SK-N-SH (cell line): Measurements from ENCODE around the gene CBX8.

ENCODE experiments used
- CHD2 ChIP-seq: fragments of 150-350 bp; IDR thresholded peaks from 2 replicates; pipeline ENCODE4 v1.6.1; 2018; ENCODE audit warnings: low read length; ENCODE audit not compliant: partially characterized antibody
- CTCF ChIP-seq: fragments of 200-600 bp; sonication (generic); IDR thresholded peaks from 2 replicates; pipeline ENCODE4 v1.6.1; 2017; ENCODE audit warnings: antibody characterized with exemption, mild to moderate bottlenecking, moderate library complexity
- EP300 ChIP-seq, 2 experiments: IDR thresholded peaks; 2 replicates each; pipeline versions ENCODE4 v1.4.0 to v1.6.1; 2012; ENCODE audit warnings: borderline replicate concordance in 1 of 2, low read depth in 1 of 2, low read length in 1 of 2
- FOXM1 ChIP-seq: IDR thresholded peaks from 2 replicates; pipeline ENCODE4 v1.4.0; 2012; ENCODE audit warnings: low read depth, mild to moderate bottlenecking
- IRF3 ChIP-seq: fragments of 150-350 bp; IDR thresholded peaks from 2 replicates; pipeline ENCODE4 v1.6.1; 2016; ENCODE audit warnings: mild to moderate bottlenecking, low read depth, low read length
- MXI1 ChIP-seq: IDR thresholded peaks from 2 replicates; pipeline ENCODE4 v1.6.1; 2012; ENCODE audit warnings: mild to moderate bottlenecking, low read depth, low read length, improper control_type of control experiment
- POLR2AphosphoS5 ChIP-seq: IDR thresholded peaks from 2 replicates; pipeline ENCODE4 v1.6.1; 2012; ENCODE audit warnings: low read depth, low read length
- RAD21 ChIP-seq: IDR thresholded peaks from 2 replicates; pipeline ENCODE4 v1.6.1; 2012; ENCODE audit warnings: mild to moderate bottlenecking, low read length
- RCOR1 ChIP-seq: fragments of 150-350 bp; IDR thresholded peaks from 2 replicates; pipeline ENCODE4 v1.6.1; 2017; ENCODE audit warnings: antibody characterized with exemption, low read length

- no peak for TF ChIP-seq CTCF
- no peak for TF ChIP-seq FOXM1
- no peak for TF ChIP-seq EP300 (IDR thresholded peaks at IDR 0.05; ENCODE audit: borderline replicate concordance in 1 of 2, low read depth in 1 of 2, low read length in 1 of 2)
- TF ChIP-seq RAD21, result no peak
- no peak for TF ChIP-seq IRF3
- TF ChIP-seq POLR2AphosphoS5, result no peak
- no peak for TF ChIP-seq MXI1
- no peak for TF ChIP-seq RCOR1
- TF ChIP-seq CHD2, result no peak
Measured at GRCh38 chr17:79803421-79803996, 6.6 kb upstream of the CBX8 start.
